Pancreas (tissue), 10 donors: ENCODE measurements around the gene ANTXR1. TPM values are rescaled to one million over a fixed set of nuclear protein-coding genes. Genes with fewer than 3 reads are reported as not detected.

Experiments
- ATAC-seq, 4 donors: fragments of 200-7000 bp; cut with Tn5 transposase; one replicate each; pipeline versions ENCODE4 v1.8.0 to v1.9.1; 2020; ENCODE audit warnings: mild to moderate bottlenecking in 4 of 4, moderate library complexity in 4 of 4
- DNase-seq, 6 donors: peaks; one replicate each; pipeline ENCODE4 v3.0.0-alpha.2; 2020
- FAIRE-seq: peaks from 2 replicates; lab custom pipeline; 2012; peaks lifted over from hg19 to GRCh38; lab: Jason Lieb, UNC
- H3K27ac ChIP-seq, 4 donors: fragments of 200-600 bp; sonication (generic); 1 replicate in 3 of 4; 2 replicates in 1 of 4; pipeline versions ENCODE4 v1.5.0 to v1.8.0; 2020
- H3K27me3 ChIP-seq, 4 donors: fragments of 200-600 bp; one replicate each; pipeline ENCODE4 v1.8.0; 2021
- H3K36me3 ChIP-seq, 3 donors: fragments of 200-600 bp; sonication (generic) in 1 of 3; one replicate each; pipeline versions ENCODE4 v1.5.0 to v1.8.0; 2020 to 2021
- H3K4me1 ChIP-seq, 3 donors: fragments of 200-600 bp; one replicate each; pipeline ENCODE4 v1.8.0; 2021
- H3K4me3 ChIP-seq, 4 donors: fragments of 200-600 bp; sonication (generic) in 2 of 4; one replicate each; pipeline versions ENCODE4 v1.5.0 to v1.8.0; 2020 to 2021
- H3K9me3 ChIP-seq, 4 donors: fragments of 200-600 bp; one replicate each; pipeline ENCODE4 v1.8.0; 2021
- WGBS, 2 donors: extraction: QIAGEN DNeasy Blood & Tissue Kit; methylation state at CpG; one replicate each; pipeline ENCODE4 v1.1.7; 2013; 5-methylcytosine and 5-hydroxymethylcytosine counted together
- intact Hi-C, 3 donors: fragments of 100-400 bp; cut with DNase I; formaldehyde crosslinking; loops; one replicate each; pipeline versions ENCODE4 v1.11.1 to v1.14.2; 2022
- polyA plus RNA-seq, 2 donors: library from polyadenylated mRNA; stranded (reverse); fragments of 200-250 nt; gene quantifications; one replicate each; pipeline ENCODE4 v1.2.3, GENCODE V29; 2013
- total RNA-seq, 6 donors: library from RNA; stranded (reverse); fragmentation: NEBNext Ultra II Directional in 4 of 6; extraction: Animal tissue kit (Norgen Biotek cat#: 25700) in 4 of 6; gene quantifications; one replicate each; pipeline versions ENCODE4 v1.2.1 to v1.2.4, GENCODE V29; 2021 to 2023
- TF ChIP-seq, protein P1 (sequence below), 4 donors: fragments of 200-600 bp; sonication (generic) in 3 of 4; IDR thresholded peaks; one replicate each; pipeline versions ENCODE4 v1.5.0 to v1.8.0; 2021; ENCODE audit warnings: antibody characterized with exemption in 4 of 4
- donor health status: healthy with polysubstance abuse.
- donor health status: DM: no; HTN: no; CAD: no; lungs with moderate emphysema.
- donor health status: DM: no; HTN: no; CAD: no.
- donor health status: control.
- donor health status: control.
- donor health status: Bipolar disorder and iron deficiency.
- donor health status: DM: yes; HTN: yes; CAD: no.
- donor health status: DM: no; HTN: no; CAD: no.
- donor health status: DM: no; HTN: no; CAD: no.
- donor health status: DM: yes; HTN: yes; CAD: no.

ANTXR1 gene
- total and polyA plus RNA-seq, 8 donors, result 1.7 to 23.4 (median 2.5) TPM

DNA sequence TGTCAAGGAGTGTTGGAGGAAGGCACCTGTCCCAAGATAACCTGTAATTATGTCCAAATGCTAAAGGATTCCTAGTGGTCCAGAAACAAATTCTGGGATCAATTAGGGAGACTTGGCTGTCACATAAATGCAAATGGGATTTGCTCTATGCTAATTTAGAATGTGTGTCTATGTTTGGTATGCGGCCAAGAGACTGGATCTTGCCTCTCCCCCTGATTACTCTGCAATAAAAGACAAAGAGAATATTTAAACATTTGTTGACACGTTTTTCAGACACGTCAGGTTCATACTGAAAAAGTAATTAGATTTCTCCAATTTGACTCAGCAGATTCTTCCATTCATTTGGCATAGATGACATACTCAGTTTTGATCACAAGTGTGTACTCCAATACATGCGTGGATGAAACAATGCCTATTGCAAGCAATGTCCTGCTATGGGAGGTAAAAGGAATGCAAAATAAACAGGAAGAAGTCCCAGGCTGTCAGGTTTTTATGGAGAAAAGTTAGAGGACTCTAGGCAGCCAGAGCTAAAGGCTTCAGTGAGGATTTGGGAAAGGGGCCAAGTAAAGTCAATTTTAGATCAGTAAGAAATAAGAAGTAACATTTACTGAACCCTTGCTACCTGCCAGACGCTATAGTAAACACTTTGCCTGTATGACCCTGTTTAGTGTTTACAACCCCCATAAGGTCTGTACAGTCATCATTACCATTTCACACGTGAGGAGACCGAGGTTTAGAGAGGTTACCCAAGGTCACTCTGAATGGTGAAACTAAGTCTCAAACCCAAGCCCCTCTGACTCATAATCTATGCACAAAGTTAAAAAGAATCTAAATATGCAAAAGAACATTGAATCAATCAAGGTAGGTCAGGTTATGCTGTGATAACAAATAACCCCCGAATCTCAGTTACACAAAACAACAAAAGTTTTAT is 7.8 kb downstream of the ANTXR1 start:
- no peak for ATAC-seq
- intact Hi-C loops, result loop anchor here in 2 of 3 donors (5.0 to 10.0 kb wide), 2 partner anchors 284 to 287 kb away; no protein-coding TSS in a partner anchor
- H3K4me3 ChIP-seq, result no peak overlapping the region
- no peak for FAIRE-seq
- no peaks in the 10 kb centered on the region for H3K9me3 ChIP-seq
- WGBS, 2 donors, result 56 to 67% methylated on average over 8 of the region's 8 CpGs
- no peaks in the 10 kb centered on the region for H3K4me1 ChIP-seq
- TF ChIP-seq, protein P1, sequence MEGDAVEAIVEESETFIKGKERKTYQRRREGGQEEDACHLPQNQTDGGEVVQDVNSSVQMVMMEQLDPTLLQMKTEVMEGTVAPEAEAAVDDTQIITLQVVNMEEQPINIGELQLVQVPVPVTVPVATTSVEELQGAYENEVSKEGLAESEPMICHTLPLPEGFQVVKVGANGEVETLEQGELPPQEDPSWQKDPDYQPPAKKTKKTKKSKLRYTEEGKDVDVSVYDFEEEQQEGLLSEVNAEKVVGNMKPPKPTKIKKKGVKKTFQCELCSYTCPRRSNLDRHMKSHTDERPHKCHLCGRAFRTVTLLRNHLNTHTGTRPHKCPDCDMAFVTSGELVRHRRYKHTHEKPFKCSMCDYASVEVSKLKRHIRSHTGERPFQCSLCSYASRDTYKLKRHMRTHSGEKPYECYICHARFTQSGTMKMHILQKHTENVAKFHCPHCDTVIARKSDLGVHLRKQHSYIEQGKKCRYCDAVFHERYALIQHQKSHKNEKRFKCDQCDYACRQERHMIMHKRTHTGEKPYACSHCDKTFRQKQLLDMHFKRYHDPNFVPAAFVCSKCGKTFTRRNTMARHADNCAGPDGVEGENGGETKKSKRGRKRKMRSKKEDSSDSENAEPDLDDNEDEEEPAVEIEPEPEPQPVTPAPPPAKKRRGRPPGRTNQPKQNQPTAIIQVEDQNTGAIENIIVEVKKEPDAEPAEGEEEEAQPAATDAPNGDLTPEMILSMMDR (IDR thresholded peaks at IDR 0.05), result no peak
- no peak overlapping the region for H3K27ac ChIP-seq
- DNase-seq, result no peak
- H3K27me3 ChIP-seq, result peaks cover 0 to 16% (median 2%) of the 10 kb centered on the region in 4 donors
- no peaks in the 10 kb centered on the region for H3K36me3 ChIP-seq

DNA sequence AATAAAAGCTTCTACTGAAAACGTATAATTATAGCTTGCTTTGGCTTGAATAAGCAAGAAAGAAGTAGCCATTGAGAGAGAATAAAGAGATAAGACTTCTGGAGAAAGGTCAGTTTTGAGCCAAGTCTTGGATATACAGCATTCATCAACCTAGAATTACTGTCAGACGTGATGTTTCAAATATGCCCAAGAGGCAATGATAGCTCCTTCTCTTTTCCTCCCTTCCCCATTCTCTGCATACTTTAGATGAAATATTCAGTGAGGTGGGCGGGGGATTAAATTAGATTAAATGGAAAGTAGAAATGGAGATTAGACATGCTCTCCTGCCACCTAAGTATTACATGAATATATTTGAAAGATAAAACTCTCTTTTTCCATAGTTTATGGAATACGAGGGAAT is 8.7 kb downstream of the ANTXR1 start:
- H3K27me3 ChIP-seq, result peaks cover 0 to 7% (median 0%) of the 10 kb centered on the region in 4 donors
- no peak overlapping the region for H3K27ac ChIP-seq
- no peak for ATAC-seq
- no peak for DNase-seq
- H3K4me3 ChIP-seq, result no peak overlapping the region
- TF ChIP-seq, protein P1 (IDR thresholded peaks at IDR 0.05), result no peak
- H3K36me3 ChIP-seq, result no peaks in the 10 kb centered on the region
- FAIRE-seq, result no peak
- 69 to 73% methylated on average over 4 of the region's 4 CpGs for WGBS, 2 donors
- H3K9me3 ChIP-seq, result no peaks in the 10 kb centered on the region
- no peaks in the 10 kb centered on the region for H3K4me1 ChIP-seq
- intact Hi-C loops, result loop anchor here in 2 of 3 donors (5.0 to 10.0 kb wide), 2 partner anchors 283 to 286 kb away; no protein-coding TSS in a partner anchor

DNA sequence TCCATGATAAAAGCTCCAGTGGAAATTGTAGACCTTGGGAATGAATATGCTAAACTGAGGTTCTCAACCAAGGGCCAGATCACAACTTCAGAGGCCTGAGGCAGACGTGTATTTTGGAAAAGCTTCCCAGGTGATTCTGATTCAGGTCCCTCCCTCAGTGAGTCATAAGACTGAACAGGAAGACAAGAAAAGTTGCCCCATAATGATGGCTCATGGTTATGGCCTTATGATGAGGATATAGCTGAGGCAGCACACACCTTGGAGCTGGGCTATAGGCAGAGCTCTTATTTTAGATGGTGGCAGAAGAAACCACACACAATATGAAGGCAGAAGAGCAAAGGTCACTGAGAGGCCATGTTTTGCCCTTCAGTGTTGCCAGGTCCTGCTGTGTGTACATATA is 9.6 kb downstream of the ANTXR1 start:
- ATAC-seq, result no peak

DNA sequence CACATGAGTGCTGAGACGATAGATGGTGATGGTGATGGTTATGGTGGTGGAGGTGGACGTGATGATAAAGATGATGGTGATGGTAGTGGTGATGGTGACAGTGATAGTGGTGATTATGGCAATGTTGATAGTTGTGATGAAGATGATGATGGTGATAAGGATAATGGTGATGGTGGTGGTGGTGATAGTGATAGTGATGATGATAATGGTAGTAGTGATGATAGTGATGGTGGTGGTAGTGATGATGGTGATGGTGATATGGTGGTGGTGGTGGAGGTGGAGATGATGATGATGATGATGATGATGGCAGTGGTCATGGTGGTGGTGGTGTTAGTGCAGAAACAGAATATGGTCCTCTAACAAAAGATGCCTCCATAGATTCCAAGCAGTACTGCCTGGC is 10.3 kb downstream of the ANTXR1 start:
- Histone ChIP-seq H3K27ac (no peak overlapping the region), H3K4me1 (no peaks in the 10 kb centered on the region), H3K36me3 (no peaks in the 10 kb centered on the region), H3K27me3 (no peaks in the 10 kb centered on the region), H3K4me3 (no peak overlapping the region), H3K9me3 (no peaks in the 10 kb centered on the region)
- FAIRE-seq, result no peak
- TF ChIP-seq, protein P1 (IDR thresholded peaks at IDR 0.05), result no peak
- no peak for ATAC-seq
- intact Hi-C loops, result loop anchor here in 2 of 3 donors (5.0 to 10.0 kb wide), 2 partner anchors 282 to 284 kb away; no protein-coding TSS in a partner anchor
- 68 to 77% methylated on average over 2 of the region's 2 CpGs for WGBS, 2 donors
- no peak for DNase-seq

More for the DNA sequence above, 9.6 kb downstream of the ANTXR1 start:
- Histone ChIP-seq H3K4me3 (no peak overlapping the region), H3K9me3 (no peaks in the 10 kb centered on the region), H3K36me3 (no peaks in the 10 kb centered on the region), H3K27me3 (no peaks in the 10 kb centered on the region), H3K27ac (no peak overlapping the region), H3K4me1 (no peaks in the 10 kb centered on the region)
- TF ChIP-seq, protein P1 (IDR thresholded peaks at IDR 0.05), result no peak
- WGBS, 2 donors, result 56 to 77% methylated on average over 1 of the region's 1 CpG
- no peak for FAIRE-seq
- DNase-seq, result no peak
- intact Hi-C loops, result loop anchor here in 2 of 3 donors (5.0 to 10.0 kb wide), 2 partner anchors 282 to 285 kb away; no protein-coding TSS in a partner anchor
